ENCODE data around the gene MEGF8. TPM values are rescaled to one million over a fixed set of nuclear protein-coding genes. Genes with fewer than 3 reads are reported as not detected.

Gene MEGF8
- total and polyA plus RNA-seq, 2 of the 8 experiments (the other 6 are each of a cell fraction or from before 2014, with no cell fraction given), result 13.0 to 23.7 TPM

GRCh38 chr19:42386974-42387707 lies 61.7 kb downstream of the MEGF8 start (continued):
- TF ChIP-seq CHD7 (IDR thresholded peaks at IDR 0.05; ENCODE audit: insufficient replicate concordance, low read length), result no peak
- TF ChIP-seq FOSL1 (IDR thresholded peaks at IDR 0.05; ENCODE audit: insufficient read depth, low read depth, low read length), result no peak
- no peak for TF ChIP-seq SIX5 (IDR thresholded peaks at IDR 0.05; ENCODE audit: low read depth, low read length)
- TF ChIP-seq ATF2 (IDR thresholded peaks at IDR 0.05; ENCODE audit: low read length), result no peak
- no peak for TF ChIP-seq SP2 (IDR thresholded peaks at IDR 0.05; ENCODE audit: low read length)
- TF ChIP-seq KDM5A (IDR thresholded peaks at IDR 0.05; ENCODE audit: low read length), result no peak
- TF ChIP-seq SRF (IDR thresholded peaks at IDR 0.05; ENCODE audit: low read depth, low read length), result no peak
- no peak; the same call in 1 of the 2 replicates for TF ChIP-seq KDM1A (IDR thresholded peaks at IDR 0.05; ENCODE audit: borderline replicate concordance, low read length)
